HG03439 (cell line): ENCODE results near the gene TMEM95.

ENCODE experiments used
- ATAC-seq: cut with Tn5 transposase; IDR thresholded peaks from one replicate; pipeline ENCODE4 v1.9.1; 2021; ENCODE audit warnings: mild to moderate bottlenecking, moderate library complexity; ENCODE audit not compliant: unreplicated experiment

TMEM95 gene

DNA sequence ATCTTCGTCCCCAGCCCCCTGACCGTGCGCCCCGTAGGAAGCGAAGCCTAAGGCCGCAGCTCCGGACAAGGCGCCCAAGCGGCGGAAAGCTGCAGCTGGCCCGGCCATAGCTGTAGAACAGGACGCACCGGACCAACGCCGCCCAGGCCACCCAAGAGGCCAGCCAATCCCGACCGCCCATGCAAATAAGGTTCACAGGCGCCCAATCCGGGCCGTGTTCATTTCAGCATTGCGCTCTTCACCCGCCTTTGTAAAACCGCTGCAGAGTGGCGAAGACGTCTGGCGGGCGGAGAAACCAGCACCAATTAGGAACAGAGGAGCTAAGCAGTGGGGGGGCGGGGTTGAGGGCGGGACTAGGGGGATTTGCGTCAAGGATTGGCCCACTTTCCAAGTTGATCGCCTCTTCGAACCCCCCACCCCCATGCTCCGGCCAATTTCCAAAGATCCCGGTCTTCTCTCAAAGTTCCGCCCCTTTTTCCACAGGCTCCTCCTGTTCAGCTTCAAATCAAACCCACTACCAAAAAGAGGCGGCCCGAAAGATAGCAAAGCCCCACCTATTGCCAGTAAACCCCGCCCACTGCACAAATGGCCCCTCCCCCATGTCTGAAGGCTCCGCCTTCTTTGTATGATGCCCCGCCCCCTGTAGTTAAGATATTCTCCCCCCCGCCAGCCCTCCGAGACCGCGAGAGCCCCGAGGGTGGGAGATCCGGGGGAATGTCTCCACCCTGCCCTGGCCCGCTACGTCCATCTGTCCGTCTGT is 49.2 kb downstream of the TMEM95 start, which contains the start of gene TMEM256:
Gene TMEM256, minus strand, starts transcription at position 121 of the 760 bp plus-strand sequence. Its CDS starts 13 bp downstream, at position 108.
- peak; percentile 90 for ATAC-seq

DNA sequence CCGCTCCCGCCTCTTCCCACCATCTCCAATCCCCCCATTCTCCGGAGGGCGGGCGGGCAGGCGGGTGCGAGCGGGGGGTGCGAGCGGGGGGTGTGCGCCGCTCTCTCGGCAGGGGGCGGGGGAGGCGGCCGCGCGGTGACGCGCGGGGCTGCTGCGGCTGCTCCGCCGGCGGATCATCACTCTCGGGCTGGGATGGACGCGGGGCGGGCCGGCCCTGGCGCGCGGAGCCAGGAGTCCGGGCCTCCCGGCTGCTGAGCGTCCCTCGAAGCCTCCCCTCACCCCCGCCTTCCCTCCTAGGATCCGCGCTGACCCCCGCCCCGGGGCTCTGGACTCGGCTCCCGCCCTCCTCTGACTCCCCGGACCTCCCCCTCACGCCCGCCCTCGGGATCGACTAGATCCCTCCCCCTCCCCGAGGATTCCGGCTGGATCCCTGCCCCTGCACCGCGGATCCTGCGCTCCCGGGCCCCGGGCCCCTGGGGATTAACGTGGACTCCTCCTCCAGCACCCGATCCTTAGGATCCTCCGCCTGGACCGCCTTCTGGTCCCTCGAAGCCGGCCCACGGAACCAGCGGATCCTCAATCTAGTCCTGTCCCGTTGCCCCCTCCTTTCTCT is 49.9 kb downstream of the TMEM95 start:
- peak; percentile 3 for ATAC-seq

DNA sequence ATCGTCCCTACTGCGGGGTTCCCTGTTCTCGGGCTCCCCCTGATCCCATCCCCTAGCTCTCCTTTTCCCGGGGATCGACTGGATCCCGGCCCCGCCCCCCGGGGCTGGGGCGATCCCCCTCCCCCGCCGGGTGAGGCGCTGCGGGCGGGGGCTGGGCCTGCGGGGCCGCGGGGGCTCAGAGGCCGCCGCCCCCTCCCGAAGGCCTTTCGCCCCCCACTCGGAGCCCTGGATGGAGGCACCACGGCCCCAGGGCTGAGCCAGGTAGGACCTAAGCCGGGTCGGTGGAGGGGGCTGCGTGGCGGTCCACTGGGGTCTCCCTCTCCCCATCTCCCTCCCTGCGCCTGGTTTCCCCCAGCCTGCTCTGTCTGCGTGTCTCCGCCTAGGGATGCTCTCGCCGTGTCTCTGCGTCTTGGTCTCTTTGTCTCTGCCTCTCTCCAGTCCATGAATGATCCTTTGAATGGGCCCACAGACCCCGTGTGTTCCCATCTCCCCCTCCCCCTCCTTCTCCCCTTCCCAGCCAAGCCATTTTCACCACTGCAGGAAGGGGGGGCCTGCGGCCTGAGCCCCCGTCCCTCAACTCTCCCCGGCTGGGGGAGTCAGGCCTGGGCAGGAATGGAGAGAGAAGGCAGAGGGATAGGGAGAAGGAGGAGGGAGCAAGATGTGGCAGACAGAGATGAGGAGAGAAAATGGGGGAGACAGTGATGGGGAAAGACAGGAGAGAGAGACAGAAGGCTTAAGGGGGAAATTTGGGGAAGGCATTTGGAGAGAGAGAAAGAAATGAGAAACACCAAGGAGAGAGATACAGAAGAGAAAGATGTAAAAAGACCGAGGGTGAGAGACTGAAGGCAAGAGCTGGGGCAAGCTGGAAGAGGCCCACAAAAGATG is 50.6 kb downstream of the TMEM95 start:
- no peak for ATAC-seq

- no peak for ATAC-seq
Observed at GRCh38 chr17:7406235-7406825, 51.4 kb downstream of the TMEM95 start.
